GM19438 (cell line): ENCODE data around the gene PCDHB13.
"Not testable (repeated sequence)": the region's sequence is repeated elsewhere in the genome, so short reads cannot be mapped to it uniquely, and the experiment has no call there.

Source experiments
- ATAC-seq: cut with Tn5 transposase; IDR thresholded peaks from one replicate; pipeline ENCODE4 v1.9.1; 2021; ENCODE audit warnings: low read depth; ENCODE audit not compliant: unreplicated experiment

The PCDHB13 gene

GRCh38 chr5:141213656-141214339 is at the start of gene PCDHB13:
TSS of gene PCDHB13 (plus strand) at chr5:141213919. CDS start at chr5:141214124, 205 bp downstream.
- ATAC-seq = not testable (repeated sequence)

DNA sequence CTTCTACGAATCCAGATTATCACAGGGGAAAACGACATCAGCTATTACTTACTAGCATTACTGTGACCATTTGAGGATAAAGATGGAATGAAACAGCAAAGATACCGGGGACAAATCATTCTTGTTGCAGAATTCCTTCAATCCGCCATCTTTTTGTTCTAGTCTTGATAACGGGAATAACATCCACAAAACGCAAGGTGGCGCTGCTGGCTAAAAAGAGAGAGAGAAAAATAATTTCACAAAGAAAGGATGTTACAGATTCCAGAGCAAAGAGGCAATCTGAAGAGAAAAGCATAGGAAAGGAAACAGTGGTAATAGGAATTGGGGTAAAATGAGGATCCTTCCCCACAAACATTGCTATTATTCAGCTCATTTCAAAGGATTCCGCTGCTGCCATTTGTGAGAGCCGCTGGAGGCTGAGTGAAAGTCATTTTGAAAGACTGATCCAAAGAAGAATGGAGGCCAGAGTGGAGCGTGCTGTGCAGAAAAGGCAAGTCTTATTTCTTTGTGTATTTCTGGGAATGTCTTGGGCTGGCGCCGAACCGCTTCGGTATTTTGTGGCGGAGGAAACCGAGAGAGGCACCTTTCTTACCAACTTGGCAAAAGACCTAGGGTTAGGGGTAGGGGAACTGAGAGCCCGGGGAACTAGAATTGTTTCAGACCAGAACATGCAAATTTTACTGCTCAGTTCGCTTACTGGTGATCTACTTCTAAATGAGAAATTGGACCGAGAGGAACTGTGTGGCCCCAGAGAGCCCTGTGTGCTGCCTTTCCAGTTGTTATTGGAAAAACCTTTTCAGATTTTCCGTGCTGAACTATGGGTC is 41.1 kb upstream of the PCDHB13 start, which contains the start of gene PCDHB7:
Gene PCDHB7, plus strand, starts transcription at position 264 of the 824 bp plus-strand sequence. Its CDS starts 192 bp downstream, at position 456.
- ATAC-seq = no peak

DNA sequence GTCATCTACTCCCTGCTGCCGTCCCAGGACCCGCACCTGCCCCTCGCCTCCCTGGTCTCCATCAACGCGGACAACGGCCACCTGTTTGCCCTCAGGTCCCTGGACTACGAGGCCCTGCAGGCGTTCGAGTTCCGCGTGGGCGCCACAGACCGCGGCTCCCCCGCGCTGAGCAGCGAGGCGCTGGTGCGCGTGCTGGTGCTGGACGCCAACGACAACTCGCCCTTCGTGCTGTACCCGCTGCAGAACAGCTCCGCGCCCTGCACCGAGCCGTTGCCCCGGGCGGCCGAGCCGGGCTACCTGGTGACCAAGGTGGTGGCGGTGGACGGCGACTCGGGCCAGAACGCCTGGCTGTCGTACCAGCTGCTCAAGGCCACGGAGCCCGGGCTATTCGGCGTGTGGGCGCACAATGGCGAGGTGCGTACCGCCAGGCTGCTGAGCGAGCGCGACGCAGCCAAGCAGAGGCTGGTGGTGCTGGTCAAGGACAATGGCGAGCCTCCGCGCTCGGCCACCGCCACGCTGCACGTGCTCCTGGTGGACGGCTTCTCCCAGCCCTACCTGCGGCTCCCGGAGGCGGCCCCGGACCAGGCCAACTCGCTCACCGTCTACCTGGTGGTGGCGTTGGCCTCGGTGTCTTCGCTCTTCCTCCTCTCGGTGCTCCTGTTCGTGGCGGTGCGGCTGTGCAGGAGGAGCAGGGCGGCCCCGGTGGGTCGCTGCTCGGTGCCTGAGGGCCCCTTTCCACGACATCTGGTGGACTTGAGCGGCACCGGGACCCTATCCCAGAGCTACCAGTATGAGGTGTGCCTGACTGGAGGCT is 39.2 kb upstream of the PCDHB13 start:
- not testable (repeated sequence) for ATAC-seq

DNA sequence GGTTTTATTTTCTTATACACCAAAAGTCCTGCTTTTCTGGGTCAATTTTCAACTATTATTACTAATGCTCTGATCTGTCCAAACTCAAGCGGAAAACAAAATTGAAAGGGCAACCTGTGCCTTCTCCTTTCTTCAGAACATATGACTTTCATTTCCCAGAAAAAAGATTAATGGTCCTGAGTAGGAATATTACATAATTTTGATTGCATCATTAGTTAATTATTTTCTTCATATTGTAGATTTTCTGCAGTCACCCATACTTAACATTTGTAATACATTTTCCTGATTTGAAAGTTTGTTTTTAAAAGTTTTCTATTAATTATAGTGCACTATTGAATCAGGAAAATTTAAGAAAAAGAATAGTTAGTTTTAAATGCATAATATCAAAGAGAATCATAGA is 37.8 kb upstream of the PCDHB13 start:
- no peak for ATAC-seq

DNA sequence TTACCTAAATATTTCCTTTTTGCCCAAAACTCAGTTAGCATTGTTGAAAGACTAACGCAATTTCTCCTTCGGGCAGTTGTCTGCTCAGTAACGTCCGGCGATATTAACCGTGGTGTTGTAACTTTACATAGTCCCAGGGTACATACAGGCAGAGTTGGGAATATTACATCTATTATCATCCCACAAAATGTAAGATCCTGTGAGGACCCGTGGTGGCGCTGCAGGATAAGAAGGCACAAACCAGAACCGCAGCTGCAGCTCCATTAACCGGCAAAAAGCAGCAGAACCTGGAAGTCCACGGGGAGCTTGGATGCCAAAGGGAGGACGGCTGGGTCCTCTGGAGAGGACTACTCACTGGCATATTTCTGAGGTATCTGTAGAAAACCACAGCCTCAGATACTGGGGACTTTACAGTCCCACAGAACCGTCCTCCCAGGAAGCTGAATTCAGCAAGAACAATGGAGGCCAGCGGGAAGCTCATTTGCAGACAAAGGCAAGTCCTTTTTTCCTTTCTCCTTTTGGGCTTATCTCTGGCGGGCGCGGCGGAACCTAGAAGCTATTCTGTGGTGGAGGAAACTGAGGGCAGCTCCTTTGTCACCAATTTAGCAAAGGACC is 36.0 kb upstream of the PCDHB13 start, which contains the start of gene PCDHB8:
Gene PCDHB8, plus strand, starts transcription at position 214 of the 615 bp plus-strand sequence. Its CDS starts 245 bp downstream, at position 459.
- not testable (repeated sequence) for ATAC-seq

GRCh38 chr5:141179371-141179770 is 34.3 kb upstream of the PCDHB13 start:
- not testable (repeated sequence) for ATAC-seq

- not testable (repeated sequence) for ATAC-seq
Observed at GRCh38 chr5:141179876-141180275, 33.8 kb upstream of the PCDHB13 start.

DNA sequence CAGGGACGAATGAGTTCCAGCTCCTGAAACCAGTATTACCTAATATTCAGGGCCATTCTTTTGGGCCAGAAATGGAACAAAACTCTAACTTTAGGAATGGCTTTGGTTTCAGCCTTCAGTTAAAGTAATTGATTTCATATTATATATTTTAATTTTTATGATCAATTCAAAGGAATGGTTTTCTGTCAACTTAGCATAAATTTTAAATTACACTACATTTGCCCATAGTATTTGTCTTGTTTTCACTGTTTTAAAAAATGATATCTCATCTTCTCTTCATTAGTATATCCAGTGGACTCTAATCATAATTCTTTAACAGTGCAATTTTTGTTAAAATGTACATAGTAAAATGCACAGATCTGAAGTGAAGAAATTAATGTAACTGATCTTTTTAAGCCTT is 33.4 kb upstream of the PCDHB13 start:
- ATAC-seq = no peak

- no peak for ATAC-seq
Observed at GRCh38 chr5:141182248-141182647, 31.5 kb upstream of the PCDHB13 start, which contains the start of gene PCDHB16. TSS of gene PCDHB16 (plus strand) at chr5:141182387. CDS start at chr5:141182560, 173 bp downstream.

GRCh38 chr5:141184117-141184855 is 29.4 kb upstream of the PCDHB13 start:
- ATAC-seq = not testable (repeated sequence)

DNA sequence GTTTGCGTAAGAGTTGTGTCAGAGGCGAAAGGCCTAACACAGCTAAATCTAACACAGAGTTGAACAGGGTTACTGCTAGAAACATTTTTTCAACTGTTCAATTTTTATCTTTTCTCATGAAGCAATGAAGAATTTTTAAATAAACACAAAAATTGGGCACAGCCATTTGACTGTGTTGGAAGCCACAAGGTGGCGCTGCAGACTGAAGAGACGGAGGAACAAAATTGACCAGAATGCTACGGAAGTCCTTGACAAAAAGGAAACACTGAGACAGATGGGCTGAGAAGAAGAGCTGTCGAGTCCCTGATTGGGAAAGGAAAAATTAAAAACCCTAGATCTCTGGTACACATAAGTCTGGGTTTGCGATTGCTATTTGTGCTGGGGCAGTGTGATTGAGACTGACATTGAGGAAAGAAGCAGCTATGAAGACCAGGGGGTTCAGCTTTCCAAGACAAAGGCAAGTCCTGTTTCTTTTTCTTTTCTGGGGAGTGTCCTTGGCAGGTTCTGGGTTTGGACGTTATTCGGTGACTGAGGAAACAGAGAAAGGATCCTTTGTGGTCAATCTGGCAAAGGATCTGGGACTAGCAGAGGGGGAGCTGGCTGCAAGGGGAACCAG is 26.7 kb upstream of the PCDHB13 start, which contains the start of gene PCDHB9:
Gene PCDHB9, plus strand, starts transcription at position 265 of the 616 bp plus-strand sequence. Its CDS starts 158 bp downstream, at position 423.
- no peak for ATAC-seq

DNA sequence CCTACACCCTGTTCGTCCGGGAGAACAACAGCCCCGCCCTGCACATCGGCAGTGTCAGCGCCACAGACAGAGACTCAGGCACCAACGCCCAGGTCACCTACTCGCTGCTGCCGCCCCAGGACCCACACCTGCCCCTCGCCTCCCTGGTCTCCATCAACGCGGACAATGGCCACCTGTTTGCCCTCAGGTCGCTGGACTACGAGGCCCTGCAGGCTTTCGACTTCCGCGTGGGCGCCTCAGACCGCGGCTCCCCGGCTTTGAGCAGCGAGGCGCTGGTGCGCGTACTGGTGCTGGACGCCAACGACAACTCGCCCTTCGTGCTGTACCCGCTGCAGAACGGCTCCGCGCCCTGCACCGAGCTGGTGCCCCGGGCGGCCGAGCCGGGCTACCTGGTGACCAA is 25.0 kb upstream of the PCDHB13 start:
- not testable (repeated sequence) for ATAC-seq

- ATAC-seq = not testable (repeated sequence)
Observed at GRCh38 chr5:141189131-141189530, 24.6 kb upstream of the PCDHB13 start.

- ATAC-seq = no peak
Observed at GRCh38 chr5:141192110-141192725, 21.5 kb upstream of the PCDHB13 start, which contains the start of gene PCDHB10. TSS of gene PCDHB10 (plus strand) at chr5:141192353. CDS start at chr5:141192553, 200 bp downstream.

GRCh38 chr5:141194332-141194731 is 19.4 kb upstream of the PCDHB13 start:
- ATAC-seq = not testable (repeated sequence)

DNA sequence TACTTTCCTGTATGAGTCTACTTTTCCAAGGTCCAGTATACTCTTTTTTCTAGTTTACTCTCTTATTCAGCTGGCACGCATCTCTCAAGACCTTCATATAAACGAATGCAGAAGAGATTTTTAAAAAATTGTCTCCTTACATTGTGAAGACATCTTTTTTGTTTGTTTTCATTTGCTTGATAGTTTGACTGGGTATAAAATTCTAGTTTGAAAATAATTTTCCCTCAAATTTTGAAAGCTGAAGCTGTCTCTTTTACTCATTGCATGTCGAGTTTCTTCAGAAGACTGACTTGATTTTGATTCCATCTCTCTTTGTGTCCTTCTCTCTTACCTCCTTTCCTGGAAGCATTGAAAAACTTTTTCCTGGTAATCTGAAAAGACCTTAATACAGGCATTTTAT is 17.4 kb upstream of the PCDHB13 start:
- ATAC-seq = no peak

DNA sequence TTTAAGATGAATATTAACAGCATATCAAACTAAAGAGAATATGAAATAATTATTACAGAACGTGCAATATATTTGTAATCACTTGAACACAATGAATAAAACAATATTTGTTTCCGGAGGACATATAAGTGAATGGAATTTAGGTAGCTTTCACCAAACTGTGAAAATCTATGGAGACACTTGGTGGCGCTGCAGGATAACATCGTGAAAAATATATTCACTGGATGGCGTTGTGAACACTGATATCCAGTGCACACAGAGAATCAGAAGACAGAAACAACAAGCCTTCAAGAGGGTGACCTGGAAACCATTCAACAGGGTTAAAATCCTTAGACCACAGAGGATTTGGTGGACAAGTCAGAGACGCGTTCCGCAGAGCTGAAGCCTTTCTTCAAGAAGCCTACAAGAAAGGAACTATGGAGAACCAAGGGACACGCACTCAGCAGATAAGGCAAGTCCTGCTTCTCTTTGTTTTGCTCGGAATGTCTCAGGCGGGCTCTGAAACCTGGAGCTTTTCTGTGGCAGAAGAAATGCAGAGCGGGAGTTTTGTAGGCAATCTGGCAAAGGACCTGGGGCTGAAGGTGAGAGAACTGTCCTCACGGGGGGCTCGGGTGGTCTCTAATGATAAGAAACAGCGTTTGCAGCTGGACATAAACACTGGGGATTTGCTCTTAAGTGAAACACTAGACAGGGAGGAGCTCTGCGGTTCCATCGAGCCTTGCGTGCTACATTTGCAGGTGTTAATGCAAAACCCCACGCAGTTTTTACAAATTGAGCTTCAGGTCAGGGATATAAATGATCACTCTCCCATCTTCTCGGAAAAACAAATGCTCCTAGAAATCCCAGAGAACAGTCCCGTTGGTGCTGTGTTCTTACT is 14.1 kb upstream of the PCDHB13 start, which contains the start of gene PCDHB11:
Gene PCDHB11, plus strand, starts transcription at position 269 of the 877 bp plus-strand sequence. Its CDS starts 148 bp downstream, at position 417.
- no peak for ATAC-seq
